ENCODE measurements around the gene RNGTT.

The RNGTT gene

GRCh38 chr6:88577461-88577860 is 386.0 kb downstream of the RNGTT start:
- no peak for DNase-seq

DNA sequence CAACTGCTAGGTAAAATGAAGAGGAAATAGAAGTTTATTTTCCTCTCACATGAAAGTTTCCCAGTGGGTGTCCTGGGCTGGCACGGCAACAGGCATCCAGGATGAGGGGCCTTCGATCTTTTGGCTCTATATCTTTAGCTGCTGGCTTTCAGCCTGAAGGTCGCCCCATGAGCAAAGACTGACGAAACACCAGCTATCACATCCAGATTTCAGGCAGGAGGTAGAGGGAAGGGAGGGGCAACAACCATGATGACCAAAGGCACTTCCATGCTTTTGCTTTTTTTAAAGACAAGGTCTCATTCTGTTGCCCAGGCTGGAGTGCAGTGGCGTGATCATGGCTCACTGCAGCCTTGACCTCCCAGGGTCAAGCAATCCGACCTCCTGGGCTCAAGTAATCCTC is 387.9 kb downstream of the RNGTT start:
- DNase-seq, result no peak

DNA sequence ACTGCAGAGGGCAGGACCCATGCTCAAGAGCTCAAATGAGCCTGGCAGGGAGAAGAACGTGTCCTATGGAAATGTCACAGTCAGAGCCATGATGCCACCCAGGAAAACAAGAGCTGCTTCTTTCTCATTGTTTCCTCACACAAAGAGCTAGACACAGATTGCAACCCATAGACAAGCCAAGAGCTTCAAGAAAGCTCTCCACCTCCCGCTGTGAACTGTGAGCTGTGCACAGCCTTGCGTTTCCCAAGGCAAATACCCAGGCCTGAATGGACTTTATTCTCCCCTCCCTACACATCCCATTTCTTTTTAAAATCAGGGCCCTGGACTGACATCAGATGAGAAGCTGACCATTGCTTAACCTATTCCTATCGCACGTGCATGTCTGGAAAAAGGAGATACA is 388.8 kb downstream of the RNGTT start:
- DNase-seq, result no peak

DNA sequence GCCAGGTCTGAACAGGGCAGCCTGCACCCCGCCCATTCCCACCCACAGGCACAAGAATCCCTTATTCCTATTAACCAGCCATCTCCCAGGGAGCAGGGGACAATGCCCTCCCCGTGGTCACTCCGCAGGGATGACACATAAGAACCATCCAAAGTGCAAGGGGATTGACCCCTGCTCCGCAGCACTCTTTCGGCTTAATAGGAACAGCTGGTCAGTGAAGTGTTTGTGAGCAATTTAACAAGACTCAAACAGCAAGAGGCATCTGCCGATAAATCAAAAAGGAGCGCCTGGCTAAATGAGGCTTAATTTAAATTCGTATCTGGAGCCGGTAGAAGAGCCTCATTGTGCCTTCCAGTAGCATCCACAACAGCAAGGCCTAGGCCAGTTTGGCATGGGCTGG is 389.4 kb downstream of the RNGTT start:
- no peak for DNase-seq

DNA sequence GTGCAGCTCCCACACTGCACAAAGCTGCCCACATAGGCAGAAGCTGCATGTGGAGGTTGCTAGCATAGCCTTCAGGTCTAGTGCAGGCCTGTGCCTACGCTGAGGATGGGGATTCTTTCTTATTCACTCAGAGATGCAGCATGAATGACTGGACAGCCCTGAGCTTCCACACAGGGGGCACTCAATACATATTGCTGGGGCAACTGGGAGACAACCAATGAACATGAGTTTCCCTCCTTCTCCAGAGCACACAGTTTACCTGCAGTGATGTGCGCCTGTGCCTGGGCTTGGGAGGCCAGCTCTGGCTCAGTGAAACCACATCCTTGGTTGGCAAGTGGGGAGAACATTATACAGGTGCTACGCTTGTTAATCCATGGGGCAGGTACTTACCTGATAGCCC is 389.9 kb downstream of the RNGTT start:
- no peak for DNase-seq

DNA sequence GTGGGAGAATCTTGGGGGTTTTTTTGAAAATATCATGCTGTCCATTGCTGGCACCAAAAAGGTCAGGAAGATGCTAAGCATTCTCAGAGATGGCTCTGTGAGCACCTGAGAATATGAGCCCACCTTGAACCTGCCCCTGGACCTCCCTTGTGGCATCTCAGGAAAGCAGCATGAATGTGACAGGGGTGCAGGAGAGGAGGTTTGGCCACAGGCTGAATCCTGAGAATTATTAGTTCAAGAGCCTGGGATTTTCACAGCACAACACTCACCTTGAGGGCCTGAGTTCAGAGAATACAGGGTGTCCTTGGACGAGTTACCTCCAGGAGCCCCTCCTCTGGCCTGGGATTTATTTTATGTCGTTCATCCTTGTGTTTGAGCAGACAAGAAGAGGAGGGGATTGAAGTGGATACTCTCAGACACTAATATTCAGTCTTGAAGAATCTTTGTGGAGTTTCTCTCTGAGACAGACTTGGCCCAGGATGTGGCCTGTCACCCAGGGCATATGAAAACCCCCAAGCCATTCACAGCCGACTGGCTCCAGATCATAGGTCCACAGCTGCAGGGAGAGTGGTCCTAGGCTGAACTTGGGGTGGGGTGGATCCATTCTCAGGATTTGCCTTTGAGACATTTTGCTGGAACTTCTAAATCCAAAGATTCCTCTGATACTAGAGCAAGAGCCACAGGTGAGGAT is 390.8 kb downstream of the RNGTT start:
- no peak for DNase-seq

DNA sequence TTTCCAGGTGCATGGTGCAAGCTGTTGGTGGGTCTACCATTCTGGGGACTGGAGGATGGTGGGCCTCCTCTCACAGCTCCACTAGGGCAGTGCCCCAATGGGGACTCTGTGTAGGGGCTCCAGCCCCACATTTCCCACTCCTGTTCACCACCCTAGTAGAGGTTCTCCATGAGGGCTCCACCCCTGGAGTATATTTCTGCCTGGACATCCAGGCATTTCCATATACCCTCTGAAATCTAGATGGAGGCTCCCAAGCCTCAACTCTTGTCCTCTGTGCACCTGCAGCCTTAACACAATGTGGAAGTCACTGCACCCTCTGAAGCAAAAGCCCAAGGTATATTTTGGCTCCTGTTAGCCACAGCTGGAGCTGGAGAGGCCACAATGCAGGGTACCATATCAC is 393.5 kb downstream of the RNGTT start:
- DNase-seq, result no peak

- no peak for DNase-seq
These were observed 395.7 kb downstream of the RNGTT start for GRCh38 chr6:88567696-88568095.

GRCh38 chr6:88566746-88567534 is 396.5 kb downstream of the RNGTT start:
- DNase-seq, result no peak

DNA sequence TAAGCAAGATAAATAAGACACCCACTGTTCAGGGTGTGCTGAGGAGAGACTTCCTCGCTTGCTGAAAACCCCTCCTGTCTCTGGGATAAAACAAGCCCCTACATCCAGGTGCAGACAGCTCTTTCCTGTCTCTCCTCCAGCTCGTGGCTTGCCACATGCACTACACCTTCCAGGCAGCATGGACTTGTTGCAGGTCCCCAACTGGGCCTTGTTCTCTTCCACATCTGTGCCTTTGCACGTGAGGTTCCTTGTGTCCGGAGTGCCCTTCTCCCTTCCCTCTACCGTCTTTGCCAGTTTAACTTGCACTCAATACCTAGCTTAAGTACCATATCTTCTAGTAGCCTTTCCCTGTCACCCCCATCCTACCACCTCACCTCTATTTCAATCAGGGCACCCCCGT is 397.6 kb downstream of the RNGTT start:
- DNase-seq, result no peak

- no peak for DNase-seq
These were observed 398.0 kb downstream of the RNGTT start for GRCh38 chr6:88565409-88565811.

GRCh38 chr6:88563277-88563625 is 400.2 kb downstream of the RNGTT start:
- DNase-seq, result no peak

DNA sequence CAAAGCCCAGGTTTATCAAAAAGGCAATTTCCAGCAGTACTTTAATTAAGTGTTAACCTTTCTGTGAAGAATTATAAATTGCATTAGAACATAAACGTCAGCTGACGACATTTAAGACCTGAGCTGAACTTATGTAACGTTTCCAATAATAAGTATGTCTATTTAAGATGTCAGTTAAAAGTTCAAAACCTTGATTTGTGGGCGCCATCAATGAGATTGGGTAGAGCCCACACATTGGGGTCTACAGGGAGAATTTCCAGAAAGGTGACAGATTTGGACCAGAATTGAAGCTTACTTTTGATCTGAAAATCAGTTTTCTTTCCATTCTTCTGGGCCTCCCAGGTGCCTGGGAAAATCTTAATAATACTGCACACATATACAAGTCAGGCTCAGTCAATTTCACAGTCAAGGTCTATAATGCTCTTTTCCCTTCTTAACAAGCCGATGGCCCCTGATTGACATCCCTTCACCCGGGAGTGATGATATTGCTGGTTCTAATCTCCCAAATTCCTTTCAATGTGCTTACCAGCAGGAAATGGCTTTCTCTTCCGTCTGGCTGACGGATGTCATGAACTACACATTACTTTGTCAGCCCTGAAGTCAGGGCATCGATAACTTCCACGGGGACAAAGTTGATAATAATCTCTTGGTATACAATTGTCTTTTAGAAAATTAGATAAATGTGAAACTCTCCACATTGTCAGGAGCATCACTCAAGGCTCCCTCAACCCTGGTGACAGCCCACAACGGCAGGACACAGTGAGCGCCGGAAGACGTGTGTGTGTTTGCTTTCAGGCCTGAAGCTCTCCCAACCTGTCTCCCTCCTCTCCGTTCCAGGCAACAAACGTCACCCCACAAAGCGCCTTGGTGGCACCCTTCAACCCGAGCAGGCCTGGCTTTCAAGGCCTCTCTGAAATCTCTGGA is 400.8 kb downstream of the RNGTT start:
- DNase-seq, result no peak

DNA sequence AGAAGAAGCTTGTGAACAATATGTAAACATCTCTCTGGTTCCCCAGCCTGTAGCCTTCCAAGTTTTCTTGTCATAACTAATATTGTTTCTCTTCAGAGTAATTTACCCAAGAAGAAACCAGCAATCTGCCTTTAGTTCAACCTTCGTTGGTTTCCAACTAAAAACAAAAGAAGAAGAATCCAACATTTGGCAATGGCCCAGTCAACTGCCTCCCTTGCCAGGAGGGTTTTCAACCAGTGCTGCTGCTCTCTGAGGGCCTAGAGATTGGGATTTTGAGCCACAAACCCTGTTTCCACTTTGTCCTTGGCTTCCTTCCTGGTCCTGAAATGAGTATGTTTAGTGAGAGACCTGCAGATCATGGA is 401.5 kb downstream of the RNGTT start:
- no peak for DNase-seq

- no peak for DNase-seq
These were observed 402.1 kb downstream of the RNGTT start for GRCh38 chr6:88561034-88561953.

Data from MV-4-11 (cell line).